ENCODE data around the gene DHX58.

Gene DHX58

GRCh38 chr17:42130310-42130936, 17.9 kb upstream of the DHX58 start:
- in situ Hi-C loops (cut with MboI; ENCODE audit: low sequenced_read_pairs) = no loop called here

DNA sequence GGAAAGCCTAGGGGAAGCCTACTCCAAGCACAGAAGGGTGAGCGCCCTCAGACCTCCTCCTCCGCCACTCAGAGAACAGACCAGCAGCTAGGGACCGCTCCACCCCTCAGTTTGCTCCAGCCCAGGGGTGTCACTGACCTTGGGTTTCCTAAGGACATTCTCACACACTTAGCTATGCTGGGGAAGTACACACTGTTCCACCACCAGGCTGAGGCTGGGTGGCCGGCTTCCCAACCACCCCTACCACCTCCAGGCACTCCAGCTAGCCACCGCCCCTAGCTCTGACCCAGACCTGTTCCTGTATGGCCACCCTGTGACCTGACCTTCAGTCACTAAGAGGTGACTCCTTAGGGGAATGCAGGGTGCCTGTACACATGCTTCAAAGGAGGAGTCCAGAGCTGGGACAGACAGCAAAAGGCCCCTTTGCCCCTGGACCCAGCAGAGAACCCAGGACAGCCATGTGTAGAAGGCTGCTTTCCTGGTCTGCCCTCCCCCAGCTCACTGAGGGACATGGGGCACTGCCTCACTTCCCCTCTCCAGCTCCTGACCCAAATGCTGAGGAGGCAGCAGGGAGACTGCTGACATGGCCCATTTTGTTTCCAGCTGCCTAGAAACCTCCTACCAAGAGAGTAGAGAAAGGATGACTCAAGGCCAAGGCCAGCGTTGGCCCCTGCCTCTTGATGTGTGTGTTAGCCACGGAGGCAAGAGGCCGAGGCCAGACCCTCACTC, 16.8 kb upstream of the DHX58 start:
- in situ Hi-C loops (cut with MboI; ENCODE audit: low sequenced_read_pairs) = no loop called here

GRCh38 chr17:42127414-42127813, 14.9 kb upstream of the DHX58 start:
- in situ Hi-C loops (cut with MboI; ENCODE audit: low sequenced_read_pairs) = no loop called here

GRCh38 chr17:42126836-42127235, 14.3 kb upstream of the DHX58 start:
- in situ Hi-C loops (cut with MboI; ENCODE audit: low sequenced_read_pairs) = no loop called here

GRCh38 chr17:42125565-42125964, 13.1 kb upstream of the DHX58 start:
- in situ Hi-C loops (cut with MboI; ENCODE audit: low sequenced_read_pairs) = no loop called here

DNA sequence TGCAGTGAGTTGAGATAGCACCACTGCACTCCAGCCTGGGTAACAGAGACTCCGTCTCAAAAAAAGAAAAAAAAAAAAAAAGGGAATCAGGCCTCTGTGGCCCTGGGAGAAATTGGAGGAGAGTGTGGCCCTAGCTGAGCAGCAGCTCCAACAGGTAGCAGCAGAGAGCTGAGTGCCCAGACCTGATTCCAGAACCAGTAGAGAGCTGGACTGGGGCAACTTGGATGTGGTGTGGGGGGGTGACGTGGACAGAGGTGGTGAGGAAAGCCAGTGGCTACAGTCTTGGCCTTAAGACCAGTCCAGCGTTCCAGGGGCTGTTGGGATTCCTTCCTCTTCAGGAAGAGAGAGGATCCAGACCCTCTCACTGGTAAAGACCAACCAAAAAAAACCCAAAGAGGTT, 11.7 kb upstream of the DHX58 start:
- in situ Hi-C loops (cut with MboI; ENCODE audit: low sequenced_read_pairs) = no loop called here

- in situ Hi-C loops (cut with MboI; ENCODE audit: low sequenced_read_pairs) = no loop called here
These were observed 10.1 kb upstream of the DHX58 start, which contains the start of gene HSPB9 for GRCh38 chr17:42122371-42123303. Gene HSPB9, plus strand, starts transcription at chr17:42122804. Its CDS starts 47 bp downstream, at chr17:42122851.

- in situ Hi-C loops (cut with MboI; ENCODE audit: low sequenced_read_pairs) = no loop called here
These were observed 8.6 kb upstream of the DHX58 start, which contains the start of gene KAT2A for GRCh38 chr17:42120770-42121769. Gene KAT2A, minus strand, starts transcription at chr17:42121367. Its CDS starts 63 bp downstream, at chr17:42121304.

DNA sequence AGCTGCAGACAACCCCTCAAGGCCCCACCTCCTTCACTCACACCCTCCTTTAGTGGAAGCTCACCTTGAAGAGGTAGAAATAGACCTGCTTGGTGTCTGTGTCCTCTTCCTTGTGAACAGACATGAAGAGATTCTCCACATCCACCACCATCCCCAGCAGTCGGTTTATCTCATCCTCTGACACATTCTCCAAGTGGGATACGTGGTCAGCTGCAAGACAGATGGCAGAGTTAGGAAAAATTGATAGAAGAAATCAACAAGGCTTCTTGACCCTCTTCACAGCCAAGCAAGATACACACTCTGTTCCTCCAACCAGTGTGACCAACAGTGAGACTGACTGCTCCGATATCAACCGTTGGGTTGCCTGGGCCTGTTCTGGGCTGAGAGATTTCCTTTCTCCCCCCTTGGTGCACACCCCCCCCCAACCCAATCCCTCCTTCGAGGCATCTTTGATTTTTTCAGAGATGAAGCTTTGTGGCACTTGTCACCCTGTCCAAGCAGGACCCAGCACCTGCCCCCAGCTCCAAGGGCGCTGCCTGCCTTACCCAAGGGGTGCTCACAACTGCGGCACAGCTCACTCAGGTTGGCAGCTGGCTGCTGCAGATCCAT, 7.8 kb upstream of the DHX58 start:
- in situ Hi-C loops (cut with MboI; ENCODE audit: low sequenced_read_pairs) = no loop called here

DNA sequence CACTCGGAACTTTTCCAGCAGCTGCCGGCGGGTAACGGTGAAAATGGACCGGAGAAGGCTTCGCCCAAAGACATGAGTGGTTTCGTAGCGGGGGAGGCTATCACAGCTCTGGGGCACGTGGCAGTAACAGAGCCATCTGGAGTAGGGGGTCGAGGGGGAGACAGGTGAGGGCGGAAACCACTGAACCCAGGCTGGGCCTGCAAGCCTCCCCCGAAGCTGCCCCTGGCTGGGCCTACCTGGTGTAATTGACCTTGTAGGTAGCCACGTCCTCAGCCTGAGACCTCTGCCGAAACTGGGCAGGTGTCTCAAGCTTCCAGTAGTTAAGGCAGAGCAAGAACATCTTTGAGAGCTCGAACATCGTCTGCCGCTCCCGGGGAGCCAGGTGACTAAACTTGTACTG, 6.8 kb upstream of the DHX58 start:
- in situ Hi-C loops (cut with MboI; ENCODE audit: low sequenced_read_pairs) = no loop called here

GRCh38 chr17:42118545-42118944, 6.0 kb upstream of the DHX58 start:
- in situ Hi-C loops (cut with MboI; ENCODE audit: low sequenced_read_pairs) = no loop called here

GRCh38 chr17:42118126-42118510, 5.6 kb upstream of the DHX58 start:
- in situ Hi-C loops (cut with MboI; ENCODE audit: low sequenced_read_pairs) = no loop called here

DNA sequence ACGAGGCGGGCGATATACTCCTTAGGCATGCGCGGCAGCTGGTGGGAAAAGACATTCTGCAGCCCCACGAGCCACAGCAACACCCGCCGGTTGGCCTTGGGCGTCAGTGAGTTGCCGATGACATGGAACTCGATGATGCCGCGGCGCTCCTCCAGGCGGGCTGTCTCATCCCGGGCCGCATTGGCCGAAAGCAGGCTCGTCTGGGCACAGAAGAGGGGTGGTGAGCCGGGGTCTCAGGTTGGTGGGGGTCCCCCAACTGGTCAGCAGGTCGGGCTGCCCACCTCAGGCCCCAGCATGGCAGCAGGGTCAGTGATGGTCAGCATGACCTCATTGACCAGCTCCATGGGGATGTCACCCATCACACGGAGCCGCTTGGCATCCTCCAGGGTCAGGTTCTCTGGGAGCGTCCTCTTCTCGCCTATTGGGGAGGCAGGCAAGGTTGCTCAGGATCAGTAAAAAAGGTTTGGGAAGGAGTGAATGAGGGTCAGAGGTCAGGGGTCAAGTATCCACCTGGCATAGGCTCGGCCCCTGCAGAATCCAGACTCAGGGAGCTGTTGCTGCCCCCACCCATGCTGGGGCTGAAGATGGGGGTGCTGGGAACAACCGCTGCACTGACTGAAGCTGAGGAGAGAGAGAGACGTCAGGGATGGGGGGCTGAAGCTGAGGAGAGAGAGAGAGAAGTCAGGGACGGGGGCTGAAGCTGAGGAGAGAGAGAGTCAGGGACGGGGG, 5.0 kb upstream of the DHX58 start:
- in situ Hi-C loops (cut with MboI; ENCODE audit: low sequenced_read_pairs) = no loop called here

- in situ Hi-C loops (cut with MboI; ENCODE audit: low sequenced_read_pairs) = no loop called here
These were observed 4.3 kb upstream of the DHX58 start for GRCh38 chr17:42116705-42117396.

- in situ Hi-C loops (cut with MboI; ENCODE audit: low sequenced_read_pairs) = loop anchor here (5.0 kb wide), 1 partner anchor 152 kb away; no protein-coding TSS in a partner anchor
These were observed 1.6 kb upstream of the DHX58 start for GRCh38 chr17:42114118-42114517.

GRCh38 chr17:42113293-42114069, 967 bp upstream of the DHX58 start:
- in situ Hi-C loops (cut with MboI; ENCODE audit: low sequenced_read_pairs) = loop anchor here (5.0 kb wide), 1 partner anchor 151 kb away; no protein-coding TSS in a partner anchor

DNA sequence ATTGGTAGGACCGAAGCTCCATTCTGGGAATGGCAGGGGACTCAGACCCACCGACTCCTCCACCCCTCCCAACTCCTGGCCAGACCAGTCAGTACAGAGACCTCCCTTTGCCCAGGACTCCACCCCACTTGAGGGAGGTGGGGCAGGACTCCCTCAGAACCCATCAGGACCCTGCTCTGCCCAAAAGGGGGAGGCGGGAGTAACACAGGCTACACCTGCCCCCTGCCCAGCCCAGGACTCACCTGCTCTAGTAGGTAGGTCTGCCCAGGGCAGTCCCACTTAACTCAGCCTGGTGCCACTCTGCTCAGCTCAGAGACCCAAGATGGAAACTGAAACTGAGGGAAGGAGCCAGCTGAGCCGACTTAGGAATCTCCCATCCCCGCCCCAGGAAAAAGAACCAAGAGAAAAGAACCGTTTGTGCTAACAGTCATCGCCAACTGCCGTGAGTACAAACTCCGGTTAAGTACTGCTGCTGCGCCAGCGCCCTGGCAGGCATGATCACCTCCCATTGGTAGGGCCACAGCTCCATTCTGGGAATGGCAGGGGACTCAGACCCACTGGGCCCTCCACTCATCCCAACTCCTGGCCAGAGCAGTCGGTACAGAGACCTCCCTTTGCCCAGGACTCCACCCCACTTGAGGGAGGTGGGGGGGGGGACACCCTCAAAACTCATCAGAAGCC, 503 bp downstream of the DHX58 start:
- in situ Hi-C loops (cut with MboI; ENCODE audit: low sequenced_read_pairs) = loop anchor here (5.0 kb wide), 1 partner anchor 150 kb away; no protein-coding TSS in a partner anchor

Data from HL-60/S4 (cell line).